ENCODE data around the gene GMPR2.

GRCh38 chr14:24197056-24197450 lies 35.7 kb upstream of the GMPR2 start:
- no peak for TF ChIP-seq CTCF (conservative IDR thresholded peaks at IDR 0.05; ENCODE audit: low read depth, low read length)
- TF ChIP-seq EZH2 (IDR thresholded peaks at IDR 0.05; ENCODE audit: borderline replicate concordance, low read depth, low read length, poor library complexity, severe bottlenecking): no peak
